ENCODE measurements around the gene CFAP210. TPM values are rescaled to one million over a fixed set of nuclear protein-coding genes. Genes with fewer than 3 reads are reported as not detected.
"Not testable (repeated sequence)": the region's sequence is repeated elsewhere in the genome, so short reads cannot be mapped to it uniquely, and the experiment has no call there.

CFAP210 gene
- total RNA-seq, 1 experiment from 2014 or later, result 0.20 TPM

DNA sequence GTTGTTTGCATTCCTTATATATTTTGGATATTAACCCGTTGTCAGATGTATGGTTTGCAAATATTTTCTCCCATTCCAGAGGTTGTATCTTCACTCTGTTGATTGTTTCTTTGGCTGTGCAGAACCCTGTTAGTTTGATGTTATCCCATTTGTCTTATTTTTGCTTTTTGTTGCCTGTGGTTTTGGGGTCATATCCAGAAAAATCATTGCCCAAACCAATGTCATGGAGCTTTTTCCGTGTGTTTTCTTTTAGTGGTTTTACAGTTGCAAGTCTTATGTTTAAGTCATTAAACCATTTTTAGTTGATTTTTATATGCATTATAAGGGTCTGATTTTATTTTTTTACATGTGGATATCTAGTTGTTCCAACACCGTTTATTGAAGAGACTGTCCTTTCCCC is 74.3 kb downstream of the CFAP210 start (continued):
- TF ChIP-seq, protein P1, sequence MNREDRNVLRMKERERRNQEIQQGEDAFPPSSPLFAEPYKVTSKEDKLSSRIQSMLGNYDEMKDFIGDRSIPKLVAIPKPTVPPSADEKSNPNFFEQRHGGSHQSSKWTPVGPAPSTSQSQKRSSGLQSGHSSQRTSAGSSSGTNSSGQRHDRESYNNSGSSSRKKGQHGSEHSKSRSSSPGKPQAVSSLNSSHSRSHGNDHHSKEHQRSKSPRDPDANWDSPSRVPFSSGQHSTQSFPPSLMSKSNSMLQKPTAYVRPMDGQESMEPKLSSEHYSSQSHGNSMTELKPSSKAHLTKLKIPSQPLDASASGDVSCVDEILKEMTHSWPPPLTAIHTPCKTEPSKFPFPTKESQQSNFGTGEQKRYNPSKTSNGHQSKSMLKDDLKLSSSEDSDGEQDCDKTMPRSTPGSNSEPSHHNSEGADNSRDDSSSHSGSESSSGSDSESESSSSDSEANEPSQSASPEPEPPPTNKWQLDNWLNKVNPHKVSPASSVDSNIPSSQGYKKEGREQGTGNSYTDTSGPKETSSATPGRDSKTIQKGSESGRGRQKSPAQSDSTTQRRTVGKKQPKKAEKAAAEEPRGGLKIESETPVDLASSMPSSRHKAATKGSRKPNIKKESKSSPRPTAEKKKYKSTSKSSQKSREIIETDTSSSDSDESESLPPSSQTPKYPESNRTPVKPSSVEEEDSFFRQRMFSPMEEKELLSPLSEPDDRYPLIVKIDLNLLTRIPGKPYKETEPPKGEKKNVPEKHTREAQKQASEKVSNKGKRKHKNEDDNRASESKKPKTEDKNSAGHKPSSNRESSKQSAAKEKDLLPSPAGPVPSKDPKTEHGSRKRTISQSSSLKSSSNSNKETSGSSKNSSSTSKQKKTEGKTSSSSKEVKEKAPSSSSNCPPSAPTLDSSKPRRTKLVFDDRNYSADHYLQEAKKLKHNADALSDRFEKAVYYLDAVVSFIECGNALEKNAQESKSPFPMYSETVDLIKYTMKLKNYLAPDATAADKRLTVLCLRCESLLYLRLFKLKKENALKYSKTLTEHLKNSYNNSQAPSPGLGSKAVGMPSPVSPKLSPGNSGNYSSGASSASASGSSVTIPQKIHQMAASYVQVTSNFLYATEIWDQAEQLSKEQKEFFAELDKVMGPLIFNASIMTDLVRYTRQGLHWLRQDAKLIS (CRISPR knock-in tag; IDR thresholded peaks at IDR 0.05; ENCODE audit: borderline replicate concordance), result no peak
- TF ChIP-seq, protein P2, sequence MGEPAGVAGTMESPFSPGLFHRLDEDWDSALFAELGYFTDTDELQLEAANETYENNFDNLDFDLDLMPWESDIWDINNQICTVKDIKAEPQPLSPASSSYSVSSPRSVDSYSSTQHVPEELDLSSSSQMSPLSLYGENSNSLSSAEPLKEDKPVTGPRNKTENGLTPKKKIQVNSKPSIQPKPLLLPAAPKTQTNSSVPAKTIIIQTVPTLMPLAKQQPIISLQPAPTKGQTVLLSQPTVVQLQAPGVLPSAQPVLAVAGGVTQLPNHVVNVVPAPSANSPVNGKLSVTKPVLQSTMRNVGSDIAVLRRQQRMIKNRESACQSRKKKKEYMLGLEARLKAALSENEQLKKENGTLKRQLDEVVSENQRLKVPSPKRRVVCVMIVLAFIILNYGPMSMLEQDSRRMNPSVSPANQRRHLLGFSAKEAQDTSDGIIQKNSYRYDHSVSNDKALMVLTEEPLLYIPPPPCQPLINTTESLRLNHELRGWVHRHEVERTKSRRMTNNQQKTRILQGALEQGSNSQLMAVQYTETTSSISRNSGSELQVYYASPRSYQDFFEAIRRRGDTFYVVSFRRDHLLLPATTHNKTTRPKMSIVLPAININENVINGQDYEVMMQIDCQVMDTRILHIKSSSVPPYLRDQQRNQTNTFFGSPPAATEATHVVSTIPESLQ (CRISPR knock-in tag; IDR thresholded peaks at IDR 0.05), result no peak
- no peak for TF ChIP-seq HMGA2 (CRISPR knock-in tag; IDR thresholded peaks at IDR 0.05)
- TF ChIP-seq SMAD4 (CRISPR knock-in tag; IDR thresholded peaks at IDR 0.05), result no peak

DNA sequence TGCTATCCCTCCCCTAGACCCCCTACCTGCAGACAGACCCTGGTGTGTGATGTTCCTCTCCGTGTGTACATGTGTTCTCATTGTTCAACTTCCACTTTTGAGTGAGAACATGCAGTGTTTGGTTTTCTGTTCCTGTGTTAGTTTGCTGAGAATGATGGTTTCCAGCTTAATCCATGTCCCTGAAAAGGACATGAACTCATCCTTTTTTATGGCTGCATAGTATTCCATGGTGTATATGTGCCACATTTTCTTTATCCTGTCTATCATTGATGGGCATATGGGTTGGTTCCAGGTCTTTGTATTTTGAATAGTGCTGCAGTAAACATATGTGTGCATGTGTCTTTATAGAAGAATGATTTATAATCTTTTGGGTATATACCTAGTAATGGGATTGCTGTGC is 78.2 kb downstream of the CFAP210 start:
- H3K27ac Mint-ChIP-seq; DNase-seq (ENCODE audit: low spot score); ATAC-seq; H3K4me3 Mint-ChIP-seq; H3K4me1 Mint-ChIP-seq; H3K27me3 Mint-ChIP-seq (ENCODE audit: low read depth); POLR2A ChIA-PET; CTCF ChIA-PET: not testable (repeated sequence)
- H3K36me3 Mint-ChIP-seq, result peaks cover 66% of the 10 kb centered on the region
- peaks cover 16% of the 10 kb centered on the region for H3K9me3 Mint-ChIP-seq

DNA sequence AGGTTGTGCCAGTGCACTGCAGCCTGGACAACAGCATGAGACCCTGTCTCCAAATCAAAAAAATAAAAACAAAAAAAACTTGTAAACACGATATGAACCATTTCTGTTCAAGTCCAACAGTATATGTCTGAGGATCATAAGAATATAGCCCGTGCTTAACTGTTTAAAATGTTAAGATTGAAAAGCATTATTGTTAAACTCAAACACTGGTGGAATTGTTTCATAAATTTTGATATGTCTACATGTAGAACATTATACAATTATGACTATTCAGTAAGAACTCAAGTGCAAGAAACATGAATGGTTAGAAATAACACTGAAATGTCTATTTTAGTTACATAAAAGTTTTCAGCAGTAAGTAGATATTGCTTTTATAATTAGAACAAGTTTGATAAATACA is 80.3 kb downstream of the CFAP210 start:
- no peaks in the 10 kb centered on the region for H3K27me3 Mint-ChIP-seq (ENCODE audit: low read depth)
- no peak overlapping the region for H3K4me3 Mint-ChIP-seq
- no peak overlapping the region for H3K27ac Mint-ChIP-seq
- ATAC-seq (no peak), DNase-seq (ENCODE audit: low spot score) (no peak)
- ChIA-PET POLR2A (no interaction called here), CTCF (no interaction called here)
- no peaks in the 10 kb centered on the region for H3K4me1 Mint-ChIP-seq
- H3K9me3 Mint-ChIP-seq, result peaks cover 16% of the 10 kb centered on the region
- TF ChIP-seq ZNF423 (CRISPR knock-in tag; IDR thresholded peaks at IDR 0.05), result no peak
- TF ChIP-seq, protein P3, sequence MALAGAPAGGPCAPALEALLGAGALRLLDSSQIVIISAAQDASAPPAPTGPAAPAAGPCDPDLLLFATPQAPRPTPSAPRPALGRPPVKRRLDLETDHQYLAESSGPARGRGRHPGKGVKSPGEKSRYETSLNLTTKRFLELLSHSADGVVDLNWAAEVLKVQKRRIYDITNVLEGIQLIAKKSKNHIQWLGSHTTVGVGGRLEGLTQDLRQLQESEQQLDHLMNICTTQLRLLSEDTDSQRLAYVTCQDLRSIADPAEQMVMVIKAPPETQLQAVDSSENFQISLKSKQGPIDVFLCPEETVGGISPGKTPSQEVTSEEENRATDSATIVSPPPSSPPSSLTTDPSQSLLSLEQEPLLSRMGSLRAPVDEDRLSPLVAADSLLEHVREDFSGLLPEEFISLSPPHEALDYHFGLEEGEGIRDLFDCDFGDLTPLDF (CRISPR knock-in tag; IDR thresholded peaks at IDR 0.05), result no peak
- H3K36me3 Mint-ChIP-seq, result peaks cover 84% of the 10 kb centered on the region

DNA sequence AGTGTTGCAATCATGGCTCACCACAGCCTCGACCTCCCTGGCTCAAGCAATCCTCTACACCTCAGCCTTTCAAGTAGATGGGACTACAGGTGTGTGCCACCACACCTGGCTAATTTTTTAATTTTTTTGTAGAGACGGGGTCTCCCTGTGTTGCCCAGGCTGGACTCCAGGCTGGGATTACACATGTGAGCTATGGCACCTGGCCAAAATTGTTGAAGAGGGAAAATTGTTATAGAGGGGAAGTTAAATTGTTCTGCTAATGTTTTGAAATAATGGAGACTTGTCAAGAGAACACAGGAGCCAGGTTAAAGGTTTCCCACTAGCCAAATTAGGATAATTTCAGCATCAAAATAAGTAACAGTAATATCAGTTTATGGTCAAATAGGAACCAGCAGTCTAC is 84.9 kb downstream of the CFAP210 start:
- Mint-ChIP-seq H3K36me3 (peaks cover 75% of the 10 kb centered on the region), H3K4me1 (no peaks in the 10 kb centered on the region), H3K27ac (no peak overlapping the region), H3K9me3 (0 out of 2 replicates have a peak, but pooled peaks cover 7% of the 10 kb centered on the region), H3K4me3 (no peak overlapping the region), H3K27me3 (ENCODE audit: low read depth) (no peaks in the 10 kb centered on the region)
- POLR2A ChIA-PET, result no interaction called here
- CTCF ChIA-PET, result no interaction called here
- DNase-seq (ENCODE audit: low spot score) (no peak), ATAC-seq (no peak)
- TF ChIP-seq TCF7 (CRISPR knock-in tag; IDR thresholded peaks at IDR 0.05; ENCODE audit: low read depth) (no peak), GRHL2 (CRISPR knock-in tag; IDR thresholded peaks at IDR 0.05; ENCODE audit: insufficient replicate concordance, severe bottlenecking) (no peak), EMX1 (CRISPR knock-in tag; IDR thresholded peaks at IDR 0.05) (no peak)
- TF ChIP-seq, protein P4, sequence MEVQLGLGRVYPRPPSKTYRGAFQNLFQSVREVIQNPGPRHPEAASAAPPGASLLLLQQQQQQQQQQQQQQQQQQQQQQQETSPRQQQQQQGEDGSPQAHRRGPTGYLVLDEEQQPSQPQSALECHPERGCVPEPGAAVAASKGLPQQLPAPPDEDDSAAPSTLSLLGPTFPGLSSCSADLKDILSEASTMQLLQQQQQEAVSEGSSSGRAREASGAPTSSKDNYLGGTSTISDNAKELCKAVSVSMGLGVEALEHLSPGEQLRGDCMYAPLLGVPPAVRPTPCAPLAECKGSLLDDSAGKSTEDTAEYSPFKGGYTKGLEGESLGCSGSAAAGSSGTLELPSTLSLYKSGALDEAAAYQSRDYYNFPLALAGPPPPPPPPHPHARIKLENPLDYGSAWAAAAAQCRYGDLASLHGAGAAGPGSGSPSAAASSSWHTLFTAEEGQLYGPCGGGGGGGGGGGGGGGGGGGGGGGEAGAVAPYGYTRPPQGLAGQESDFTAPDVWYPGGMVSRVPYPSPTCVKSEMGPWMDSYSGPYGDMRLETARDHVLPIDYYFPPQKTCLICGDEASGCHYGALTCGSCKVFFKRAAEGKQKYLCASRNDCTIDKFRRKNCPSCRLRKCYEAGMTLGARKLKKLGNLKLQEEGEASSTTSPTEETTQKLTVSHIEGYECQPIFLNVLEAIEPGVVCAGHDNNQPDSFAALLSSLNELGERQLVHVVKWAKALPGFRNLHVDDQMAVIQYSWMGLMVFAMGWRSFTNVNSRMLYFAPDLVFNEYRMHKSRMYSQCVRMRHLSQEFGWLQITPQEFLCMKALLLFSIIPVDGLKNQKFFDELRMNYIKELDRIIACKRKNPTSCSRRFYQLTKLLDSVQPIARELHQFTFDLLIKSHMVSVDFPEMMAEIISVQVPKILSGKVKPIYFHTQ (CRISPR knock-in tag; IDR thresholded peaks at IDR 0.05), result no peak
- TF ChIP-seq, protein P3 (CRISPR knock-in tag; IDR thresholded peaks at IDR 0.05), result no peak
- TF ChIP-seq, protein P5, sequence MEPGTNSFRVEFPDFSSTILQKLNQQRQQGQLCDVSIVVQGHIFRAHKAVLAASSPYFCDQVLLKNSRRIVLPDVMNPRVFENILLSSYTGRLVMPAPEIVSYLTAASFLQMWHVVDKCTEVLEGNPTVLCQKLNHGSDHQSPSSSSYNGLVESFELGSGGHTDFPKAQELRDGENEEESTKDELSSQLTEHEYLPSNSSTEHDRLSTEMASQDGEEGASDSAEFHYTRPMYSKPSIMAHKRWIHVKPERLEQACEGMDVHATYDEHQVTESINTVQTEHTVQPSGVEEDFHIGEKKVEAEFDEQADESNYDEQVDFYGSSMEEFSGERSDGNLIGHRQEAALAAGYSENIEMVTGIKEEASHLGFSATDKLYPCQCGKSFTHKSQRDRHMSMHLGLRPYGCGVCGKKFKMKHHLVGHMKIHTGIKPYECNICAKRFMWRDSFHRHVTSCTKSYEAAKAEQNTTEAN (CRISPR knock-in tag; IDR thresholded peaks at IDR 0.05), result no peak
- TF ChIP-seq, protein P6, sequence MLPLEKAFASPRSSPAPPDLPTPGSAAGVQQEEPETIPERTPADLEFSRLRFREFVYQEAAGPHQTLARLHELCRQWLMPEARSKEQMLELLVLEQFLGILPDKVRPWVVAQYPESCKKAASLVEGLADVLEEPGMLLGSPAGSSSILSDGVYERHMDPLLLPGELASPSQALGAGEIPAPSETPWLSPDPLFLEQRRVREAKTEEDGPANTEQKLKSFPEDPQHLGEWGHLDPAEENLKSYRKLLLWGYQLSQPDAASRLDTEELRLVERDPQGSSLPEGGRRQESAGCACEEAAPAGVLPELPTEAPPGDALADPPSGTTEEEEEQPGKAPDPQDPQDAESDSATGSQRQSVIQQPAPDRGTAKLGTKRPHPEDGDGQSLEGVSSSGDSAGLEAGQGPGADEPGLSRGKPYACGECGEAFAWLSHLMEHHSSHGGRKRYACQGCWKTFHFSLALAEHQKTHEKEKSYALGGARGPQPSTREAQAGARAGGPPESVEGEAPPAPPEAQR (CRISPR knock-in tag; IDR thresholded peaks at IDR 0.05), result no peak
